Activated CD8-positive, alpha-beta T cell treated with anti-CD3 and anti-CD28 coated beads for 36 hours (primary cell): ENCODE results near the gene PSMB2. TPM values are rescaled to one million over a fixed set of nuclear protein-coding genes. Genes with fewer than 3 reads are reported as not detected.

Experiments used
- ATAC-seq: fragments of 200-7000 bp; cut with Tn5 transposase; one replicate; pipeline ENCODE4 v1.10.0; 2021; ENCODE audit warnings: mild to moderate bottlenecking, moderate library complexity
- CTCF ChIA-PET: fragments of 350-600 bp; sonication (Branson Sonifier 250); formaldehyde crosslinking; loops from one replicate; lab custom pipeline; 2021; ENCODE audit warnings: antibody characterized with exemption; lab: Charles Lee
- POLR2A ChIA-PET: fragments of 350-600 bp; sonication (Branson Sonifier 250); formaldehyde crosslinking; loops from one replicate; lab custom pipeline; 2021; ENCODE audit warnings: antibody characterized with exemption; lab: Charles Lee
- DNase-seq: peaks from one replicate; pipeline ENCODE4 v3.0.0-alpha.2; 2020
- H3K27ac Mint-ChIP-seq: one replicate; pipeline ENCODE4 v1.8.0; 2021; ENCODE audit warnings: mild to moderate bottlenecking, mixed read lengths
- H3K27me3 Mint-ChIP-seq: one replicate; pipeline ENCODE4 v1.8.0; 2021; ENCODE audit warnings: mixed read lengths
- H3K36me3 Mint-ChIP-seq: one replicate; pipeline ENCODE4 v1.8.0; 2021; ENCODE audit warnings: low read depth, mixed read lengths
- H3K4me1 Mint-ChIP-seq: one replicate; pipeline ENCODE4 v1.8.0; 2021; ENCODE audit warnings: low read depth, mixed read lengths
- H3K4me3 Mint-ChIP-seq: one replicate; pipeline ENCODE4 v1.8.0; 2021; ENCODE audit warnings: mild to moderate bottlenecking, moderate library complexity, mixed read lengths
- H3K9me3 Mint-ChIP-seq: one replicate; pipeline ENCODE4 v1.8.0; 2021; ENCODE audit warnings: mixed read lengths
- CTCF ChIP-seq: fragments of 200-600 bp; IDR thresholded peaks from one replicate; pipeline ENCODE4 v1.8.0; 2022; ENCODE audit warnings: antibody characterized with exemption, mild to moderate bottlenecking
- intact Hi-C: fragments of 100-400 bp; cut with micrococcal nuclease; formaldehyde crosslinking; loops from one replicate; pipeline ENCODE4 v1.10.0; 2022
- total RNA-seq, 2 experiments: library from RNA; stranded (reverse); gene quantifications; one replicate each; pipeline ENCODE4 v1.2.3, GENCODE V29; 2021

Gene PSMB2
- total RNA-seq, 2 experiments from 2014 or later: 92.9 to 94.2 TPM

GRCh38 chr1:35615440-35615839, 25.9 kb downstream of the PSMB2 start:
- POLR2A ChIA-PET: interaction anchor here (1.1 kb wide), 1 partner anchor 9 kb away, joined by 3 read pairs; no protein-coding TSS in a partner anchor

GRCh38 chr1:35611655-35612054, 29.7 kb downstream of the PSMB2 start:
- CTCF ChIA-PET: interaction anchor here (0.5 kb wide), 1 partner anchor 811 kb away, joined by 3 read pairs; no protein-coding TSS in a partner anchor
- DNase-seq (no peak), ATAC-seq (no peak)
- Mint-ChIP-seq H3K36me3 (peaks cover 27% of the 10 kb centered on the region), H3K27ac (no peak overlapping the region), H3K9me3 (no peaks in the 10 kb centered on the region), H3K27me3 (no peaks in the 10 kb centered on the region), H3K4me3 (no peak overlapping the region), H3K4me1 (peaks cover 8% of the 10 kb centered on the region)
- POLR2A ChIA-PET: interaction anchor here (0.7 kb wide), 1 partner anchor 795 kb away, joined by 3 read pairs; no protein-coding TSS in a partner anchor
- no peak for TF ChIP-seq CTCF
- intact Hi-C loops: no loop called here

More at GRCh38 chr1:35615440-35615839, 25.9 kb downstream of the PSMB2 start:
- no peaks in the 10 kb centered on the region for H3K27me3 Mint-ChIP-seq
- CTCF ChIA-PET: interaction anchor here (1.9 kb wide), 1 partner anchor 47 kb away, joined by 5 read pairs; no protein-coding TSS in a partner anchor
- H3K4me1 Mint-ChIP-seq: peaks cover 8% of the 10 kb centered on the region
- no peak for TF ChIP-seq CTCF
- H3K36me3 Mint-ChIP-seq: peaks cover 15% of the 10 kb centered on the region
- intact Hi-C loops: no loop called here
- no peak overlapping the region for H3K27ac Mint-ChIP-seq
- DNase-seq (no peak), ATAC-seq (no peak)
- H3K9me3 Mint-ChIP-seq: no peaks in the 10 kb centered on the region
- no peak overlapping the region for H3K4me3 Mint-ChIP-seq

- H3K27ac Mint-ChIP-seq: no peak overlapping the region
- DNase-seq: no peak
- ChIA-PET POLR2A (interaction anchor here (1.1 kb wide), 1 partner anchor 9 kb away, joined by 3 read pairs; no protein-coding TSS in a partner anchor), CTCF (interaction anchor here (1.1 to 1.6 kb wide), 4 partner anchors 34 to 121 kb away, joined by 3 to 4 read pairs (median 4); no protein-coding TSS in a partner anchor)
- H3K36me3 Mint-ChIP-seq: peaks cover 36% of the 10 kb centered on the region
- H3K4me3 Mint-ChIP-seq: no peak overlapping the region
- H3K4me1 Mint-ChIP-seq: no peaks in the 10 kb centered on the region
- no peak for TF ChIP-seq CTCF
- H3K9me3 Mint-ChIP-seq: no peaks in the 10 kb centered on the region
- ATAC-seq: no peak
- no peaks in the 10 kb centered on the region for H3K27me3 Mint-ChIP-seq
- intact Hi-C loops: no loop called here
Observed at GRCh38 chr1:35605867-35606182, 35.5 kb downstream of the PSMB2 start.

GRCh38 chr1:35605071-35605866, 36.1 kb downstream of the PSMB2 start:
- Mint-ChIP-seq H3K4me1 (no peaks in the 10 kb centered on the region), H3K9me3 (no peaks in the 10 kb centered on the region), H3K27ac (no peak overlapping the region), H3K4me3 (no peak overlapping the region), H3K27me3 (no peaks in the 10 kb centered on the region), H3K36me3 (peaks cover 38% of the 10 kb centered on the region)
- DNase-seq: no peak
- no peak for TF ChIP-seq CTCF
- intact Hi-C loops: no loop called here
- ChIA-PET CTCF (interaction anchor here (1.1 to 1.6 kb wide), 4 partner anchors 34 to 122 kb away, joined by 3 to 4 read pairs (median 4); no protein-coding TSS in a partner anchor), POLR2A (interaction anchor here (1.1 kb wide), 1 partner anchor 10 kb away, joined by 3 read pairs; no protein-coding TSS in a partner anchor)
- ATAC-seq: no peak

- no peak for TF ChIP-seq CTCF
- DNase-seq: no peak
- no peak for ATAC-seq
- CTCF ChIA-PET: interaction anchor here (0.7 kb wide), 1 partner anchor 123 kb away, joined by 3 read pairs; no protein-coding TSS in a partner anchor
- Mint-ChIP-seq H3K27ac (no peak overlapping the region), H3K36me3 (peaks cover 34% of the 10 kb centered on the region), H3K4me3 (no peak overlapping the region), H3K9me3 (no peaks in the 10 kb centered on the region), H3K4me1 (no peaks in the 10 kb centered on the region), H3K27me3 (no peaks in the 10 kb centered on the region)
- POLR2A ChIA-PET: interaction anchor here (0.9 kb wide), 1 partner anchor 19 kb away, joined by 6 read pairs; no protein-coding TSS in a partner anchor
- intact Hi-C loops: no loop called here
Observed at GRCh38 chr1:35603941-35604340, 37.4 kb downstream of the PSMB2 start.
